Natural killer cell (primary cell): ENCODE measurements around the gene DLL1. TPM values are rescaled to one million over a fixed set of nuclear protein-coding genes. Genes with fewer than 3 reads are reported as not detected.
"Not testable (repeated sequence)": the region's sequence is repeated elsewhere in the genome, so short reads cannot be mapped to it uniquely, and the experiment has no call there.

Experiments used
- ATAC-seq, 3 donors: fragments of 150-1000 bp in 2 of 3; fragments of 200-7000 bp in 1 of 3; cut with Tn5 transposase; 1 replicate in 1 of 3; 2 replicates in 2 of 3; pipeline ENCODE4 v1.10.0; 2021; ENCODE audit warnings: mild to moderate bottlenecking in 2 of 3, moderate library complexity in 2 of 3
- DNase-seq, 2 donors: peaks; one replicate each; pipeline versions ENCODE4 v3.0.0 to v3.0.0-alpha.2; 2013 to 2021; ENCODE audit warnings: mixed read lengths in 1 of 2
- H3K27ac ChIP-seq: one replicate; pipeline ENCODE4 v1.5.1; 2013; ENCODE audit warnings: mild to moderate bottlenecking, low read length
- H3K27me3 ChIP-seq: one replicate; pipeline ENCODE4 v1.6.1; 2013; ENCODE audit warnings: low read length; ENCODE audit not compliant: control insufficient read depth, insufficient read depth
- H3K36me3 ChIP-seq: one replicate; pipeline ENCODE4 v1.6.1; 2013; ENCODE audit warnings: low read length; ENCODE audit not compliant: control insufficient read depth, insufficient read depth
- H3K4me1 ChIP-seq: one replicate; pipeline ENCODE4 v1.6.1; 2013; ENCODE audit warnings: low read length; ENCODE audit not compliant: control insufficient read depth, insufficient read depth
- H3K4me3 ChIP-seq: one replicate; pipeline ENCODE4 v1.5.1; 2013; ENCODE audit warnings: low read length
- H3K9me3 ChIP-seq: one replicate; pipeline ENCODE4 v1.6.1; 2013; ENCODE audit warnings: low read length; ENCODE audit not compliant: control insufficient read depth, insufficient read depth
- H3K27ac Mint-ChIP-seq, 2 donors: one replicate each; pipeline ENCODE4 v1.8.0; 2022; ENCODE audit warnings: mild to moderate bottlenecking in 2 of 2, mixed read lengths in 2 of 2, moderate library complexity in 1 of 2
- H3K27me3 Mint-ChIP-seq, 2 donors: one replicate each; pipeline ENCODE4 v1.8.0; 2022; ENCODE audit warnings: low read depth in 2 of 2, mixed read lengths in 2 of 2
- H3K36me3 Mint-ChIP-seq: one replicate; pipeline ENCODE4 v1.8.0; 2022; ENCODE audit warnings: mixed read lengths
- H3K4me1 Mint-ChIP-seq, 2 donors: one replicate each; pipeline ENCODE4 v1.8.0; 2022; ENCODE audit warnings: mixed read lengths in 2 of 2
- H3K4me3 Mint-ChIP-seq: one replicate; pipeline ENCODE4 v1.8.0; 2022; ENCODE audit warnings: mild to moderate bottlenecking, moderate library complexity, mixed read lengths
- H3K9me3 Mint-ChIP-seq, 2 donors: one replicate each; pipeline ENCODE4 v1.8.0; 2022; ENCODE audit warnings: mixed read lengths in 2 of 2
- CTCF ChIP-seq: fragments of 200-600 bp; IDR thresholded peaks from one replicate; pipeline ENCODE4 v1.8.0; 2022; ENCODE audit warnings: antibody characterized with exemption
- WGBS: methylation state at CpG from one replicate; pipeline ENCODE4 v1.1.7; 2013; ENCODE audit warnings: missing lambda C conversion rate; ENCODE audit not compliant: insufficient coverage; 5-methylcytosine and 5-hydroxymethylcytosine counted together
- intact Hi-C: fragments of 100-400 bp; cut with micrococcal nuclease; formaldehyde crosslinking; loops from one replicate; pipeline ENCODE4 v1.14.2; 2022
- total RNA-seq, 4 donors: library from RNA; stranded (reverse); fragments of 120-200 nt in 1 of 4; gene quantifications; one replicate each; pipeline versions ENCODE4 v1.2.3 to v1.2.4, GENCODE V29; 2013 to 2022

DLL1 gene
- total RNA-seq, 3 donors from 2014 or later (not counting 1 experiment from before 2014, with no cell fraction given): 4.3 to 16.9 (median 6.0) TPM

GRCh38 chr6:170265655-170266054 is 25.2 kb downstream of the DLL1 start:
- ATAC-seq (no peak), DNase-seq (no peak)
- Mint-ChIP-seq H3K4me1 (peaks cover 0 to 6% of the 10 kb centered on the region in 2 donors), H3K9me3 (no peaks in the 10 kb centered on the region), H3K36me3 (no peaks in the 10 kb centered on the region), H3K27ac (no peak overlapping the region), H3K27me3 (peaks cover 55 to 66% of the 10 kb centered on the region in 2 donors), H3K4me3 (no peak overlapping the region)
- no peak overlapping the region for H3K27ac ChIP-seq
- WGBS: 93% methylated on average over 22 of the region's 22 CpGs
- no peaks in the 10 kb centered on the region for H3K9me3 ChIP-seq
- intact Hi-C loops: no loop called here
- no peaks in the 10 kb centered on the region for H3K4me1 ChIP-seq
- no peak for TF ChIP-seq CTCF
- no peaks in the 10 kb centered on the region for H3K36me3 ChIP-seq
- H3K27me3 ChIP-seq: peaks cover 26% of the 10 kb centered on the region
- no peak overlapping the region for H3K4me3 ChIP-seq

- H3K9me3 ChIP-seq, H3K27ac ChIP-seq, H3K4me1 Mint-ChIP-seq, H3K4me3 Mint-ChIP-seq, intact Hi-C loops, H3K4me1 ChIP-seq, ATAC-seq, H3K36me3 ChIP-seq, H3K27ac Mint-ChIP-seq, H3K4me3 ChIP-seq, DNase-seq, H3K36me3 Mint-ChIP-seq, H3K9me3 Mint-ChIP-seq: not testable (repeated sequence)
- 90% methylated on average over 12 of the region's 12 CpGs for WGBS
- peaks cover 24% of the 10 kb centered on the region for H3K27me3 ChIP-seq
- peaks cover 58 to 69% of the 10 kb centered on the region in 2 donors for H3K27me3 Mint-ChIP-seq
These were observed 26.2 kb downstream of the DLL1 start for GRCh38 chr6:170264644-170265043.

- H3K27me3 Mint-ChIP-seq: peaks cover 56 to 63% of the 10 kb centered on the region in 2 donors
- no peaks in the 10 kb centered on the region for H3K4me1 Mint-ChIP-seq
- peaks cover 20% of the 10 kb centered on the region for H3K27me3 ChIP-seq
- ATAC-seq (no peak), DNase-seq (no peak)
- H3K27ac Mint-ChIP-seq: no peak overlapping the region
- H3K9me3 Mint-ChIP-seq: no peaks in the 10 kb centered on the region
- intact Hi-C loops: no loop called here
- H3K4me1 ChIP-seq: no peaks in the 10 kb centered on the region
- no peak overlapping the region for H3K4me3 ChIP-seq
- no peaks in the 10 kb centered on the region for H3K36me3 Mint-ChIP-seq
- TF ChIP-seq CTCF: no peak
- no peaks in the 10 kb centered on the region for H3K9me3 ChIP-seq
- 94% methylated on average over 7 of the region's 7 CpGs for WGBS
- no peak overlapping the region for H3K4me3 Mint-ChIP-seq
- no peaks in the 10 kb centered on the region for H3K36me3 ChIP-seq
- H3K27ac ChIP-seq: no peak overlapping the region
These were observed 26.8 kb downstream of the DLL1 start for GRCh38 chr6:170264086-170264485.

GRCh38 chr6:170263410-170263809 is 27.5 kb downstream of the DLL1 start:
- no peaks in the 10 kb centered on the region for H3K9me3 Mint-ChIP-seq
- peaks cover 59 to 63% of the 10 kb centered on the region in 2 donors for H3K27me3 Mint-ChIP-seq
- no peak overlapping the region for H3K27ac Mint-ChIP-seq
- TF ChIP-seq CTCF: no peak
- H3K36me3 ChIP-seq: no peaks in the 10 kb centered on the region
- H3K9me3 ChIP-seq: no peaks in the 10 kb centered on the region
- no peak overlapping the region for H3K4me3 ChIP-seq
- no peaks in the 10 kb centered on the region for H3K4me1 ChIP-seq
- H3K27ac ChIP-seq: no peak overlapping the region
- ATAC-seq: no peak
- no peak overlapping the region for H3K4me3 Mint-ChIP-seq
- H3K27me3 ChIP-seq: peaks cover 13% of the 10 kb centered on the region
- H3K4me1 Mint-ChIP-seq: no peaks in the 10 kb centered on the region
- intact Hi-C loops: no loop called here
- 80% methylated on average over 8 of the region's 8 CpGs for WGBS
- DNase-seq: no peak
- no peaks in the 10 kb centered on the region for H3K36me3 Mint-ChIP-seq
